ENCODE results near the gene ATXN10.

Gene ATXN10

DNA sequence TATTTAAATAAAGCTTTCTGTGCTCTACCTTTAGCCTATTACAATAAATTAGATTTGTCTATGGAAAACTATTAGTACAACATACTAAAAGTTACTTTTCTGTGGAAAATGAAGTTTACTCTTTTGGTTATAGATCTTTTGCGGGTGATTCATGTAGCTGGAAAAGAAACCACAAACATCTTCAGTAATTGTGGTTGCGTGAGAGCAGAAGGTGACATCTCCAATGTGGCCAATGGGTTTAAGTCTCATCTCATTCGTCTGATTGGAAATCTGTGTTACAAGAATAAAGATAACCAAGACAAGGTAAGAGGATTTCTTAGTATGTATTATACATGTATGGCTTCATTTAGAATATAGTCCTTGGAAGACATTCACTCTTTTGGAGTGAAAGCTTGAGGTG, 68.6 kb downstream of the ATXN10 start:
- Histone ChIP-seq H3K4me1 (ENCODE audit: control insufficient read depth, insufficient read depth, low read length) (no peaks in the 10 kb centered on the region), H3K27me3 (ENCODE audit: control insufficient read depth, insufficient read depth, low read length) (no peaks in the 10 kb centered on the region), H3K4me3 (ENCODE audit: low read depth, low read length) (no peak overlapping the region), H3K9me3 (ENCODE audit: control insufficient read depth, insufficient read depth, low read length) (no peaks in the 10 kb centered on the region), H3K27ac (ENCODE audit: low read depth, low read length) (no peak overlapping the region), H3K9ac (ENCODE audit: low read depth, low read length) (no peak overlapping the region), H3K36me3 (ENCODE audit: control insufficient read depth, insufficient read depth, low read length) (peaks cover 82% of the 10 kb centered on the region)

DNA sequence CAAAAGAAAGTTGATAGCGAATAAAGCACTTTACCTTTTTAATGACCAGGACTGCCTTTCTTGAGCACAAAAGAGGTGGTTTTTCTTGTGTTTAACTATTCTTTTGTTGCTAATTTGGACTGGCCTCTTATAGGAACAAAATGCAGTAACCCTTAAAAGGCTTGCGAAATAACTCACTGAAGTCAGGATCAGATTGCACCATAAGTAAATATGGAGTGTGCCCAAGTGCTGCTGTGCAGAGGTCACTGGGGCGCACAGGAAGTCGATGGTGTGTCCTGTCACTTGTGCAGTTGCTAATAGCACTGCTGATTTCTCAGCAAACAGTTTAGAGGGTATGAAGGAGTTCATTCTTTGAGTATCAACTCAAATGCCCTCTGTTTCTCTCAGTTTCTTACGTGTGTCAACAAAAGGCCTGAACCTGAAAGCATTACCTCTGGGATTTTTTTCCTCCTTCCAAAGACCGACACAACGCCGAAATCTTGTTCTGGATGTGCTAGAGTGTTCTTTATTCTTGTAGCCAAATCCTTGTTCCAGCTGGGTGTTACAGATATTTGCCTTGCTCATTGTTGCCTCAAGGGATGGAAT, 71.3 kb downstream of the ATXN10 start:
- Histone ChIP-seq H3K36me3 (ENCODE audit: control insufficient read depth, insufficient read depth, low read length) (peaks cover 64% of the 10 kb centered on the region), H3K9me3 (ENCODE audit: control insufficient read depth, insufficient read depth, low read length) (no peaks in the 10 kb centered on the region), H3K9ac (ENCODE audit: low read depth, low read length) (no peak overlapping the region), H3K27me3 (ENCODE audit: control insufficient read depth, insufficient read depth, low read length) (no peaks in the 10 kb centered on the region), H3K4me3 (ENCODE audit: low read depth, low read length) (no peak overlapping the region), H3K27ac (ENCODE audit: low read depth, low read length) (no peak overlapping the region), H3K4me1 (ENCODE audit: control insufficient read depth, insufficient read depth, low read length) (no peaks in the 10 kb centered on the region)

DNA sequence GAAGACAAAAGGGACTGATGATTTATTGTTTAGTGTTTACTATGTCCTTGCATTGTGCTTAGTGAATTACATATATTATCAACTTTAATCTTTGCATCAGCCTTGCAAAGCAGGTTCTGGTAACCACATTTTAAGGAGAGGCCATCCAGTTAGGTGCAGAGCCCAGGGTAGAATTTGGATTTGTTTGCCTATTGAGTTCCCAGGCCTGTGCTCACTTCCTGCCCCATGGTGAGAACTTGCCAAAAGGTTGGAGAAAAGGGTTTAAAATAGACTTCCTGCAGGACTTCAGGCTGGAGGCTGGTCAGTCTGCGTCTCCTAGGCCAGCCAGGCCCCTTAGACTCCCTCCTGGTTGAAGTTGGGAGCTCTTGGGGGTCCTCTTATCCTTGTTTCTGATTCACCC, 72.1 kb downstream of the ATXN10 start:
- no peak overlapping the region for H3K27ac ChIP-seq (ENCODE audit: low read depth, low read length)
- H3K36me3 ChIP-seq (ENCODE audit: control insufficient read depth, insufficient read depth, low read length), result peaks cover 59% of the 10 kb centered on the region
- H3K27me3 ChIP-seq (ENCODE audit: control insufficient read depth, insufficient read depth, low read length), result no peaks in the 10 kb centered on the region
- no peak overlapping the region for H3K4me3 ChIP-seq (ENCODE audit: low read depth, low read length)
- H3K4me1 ChIP-seq (ENCODE audit: control insufficient read depth, insufficient read depth, low read length), result no peaks in the 10 kb centered on the region
- no peaks in the 10 kb centered on the region for H3K9me3 ChIP-seq (ENCODE audit: control insufficient read depth, insufficient read depth, low read length)
- H3K9ac ChIP-seq (ENCODE audit: low read depth, low read length), result no peak overlapping the region

DNA sequence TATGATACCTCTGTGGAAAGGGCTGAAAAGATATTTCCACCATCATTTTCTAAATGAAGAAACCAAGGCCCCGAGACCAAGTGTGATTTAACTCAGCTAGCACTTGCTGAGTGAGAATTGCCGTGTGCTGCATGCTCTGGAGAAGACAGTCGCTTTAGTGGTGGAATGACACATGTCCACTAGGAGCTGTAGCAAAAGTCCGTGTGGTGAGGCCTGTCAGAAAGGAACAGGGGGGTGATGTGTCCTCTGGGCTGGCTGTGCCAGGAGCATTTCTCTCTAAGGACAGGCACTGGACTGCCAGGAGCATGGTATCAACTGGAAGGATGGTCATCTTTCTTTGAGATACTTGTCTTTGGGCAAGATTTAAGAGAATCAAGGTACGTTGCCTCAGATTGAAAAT, 72.8 kb downstream of the ATXN10 start:
- H3K27ac ChIP-seq (ENCODE audit: low read depth, low read length), result no peak overlapping the region
- no peaks in the 10 kb centered on the region for H3K9me3 ChIP-seq (ENCODE audit: control insufficient read depth, insufficient read depth, low read length)
- H3K4me1 ChIP-seq (ENCODE audit: control insufficient read depth, insufficient read depth, low read length), result no peaks in the 10 kb centered on the region
- peaks cover 57% of the 10 kb centered on the region for H3K36me3 ChIP-seq (ENCODE audit: control insufficient read depth, insufficient read depth, low read length)
- H3K4me3 ChIP-seq (ENCODE audit: low read depth, low read length), result no peak overlapping the region
- no peaks in the 10 kb centered on the region for H3K27me3 ChIP-seq (ENCODE audit: control insufficient read depth, insufficient read depth, low read length)
- H3K9ac ChIP-seq (ENCODE audit: low read depth, low read length), result no peak overlapping the region

DNA sequence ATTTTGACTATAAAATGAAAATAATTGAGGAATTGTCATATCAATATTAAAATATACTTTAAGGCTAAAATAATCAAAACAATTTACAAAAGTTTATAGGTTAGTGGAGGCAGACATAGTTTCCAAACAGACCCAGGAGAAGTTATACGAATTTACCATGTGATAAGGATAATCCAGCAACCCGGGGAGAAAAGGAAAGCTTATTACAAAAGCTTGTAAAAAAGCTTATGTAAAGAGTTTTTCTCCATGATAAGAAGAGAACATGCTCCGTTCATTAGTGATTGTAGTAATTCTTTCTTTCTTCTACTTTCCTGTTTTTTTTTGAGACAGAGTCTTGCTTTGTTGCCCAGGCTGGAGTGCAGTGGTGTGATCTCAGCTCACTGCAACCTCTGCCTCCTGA, 79.0 kb downstream of the ATXN10 start:
- H3K27me3 ChIP-seq (ENCODE audit: control insufficient read depth, insufficient read depth, low read length), result no peaks in the 10 kb centered on the region
- H3K4me3 ChIP-seq (ENCODE audit: low read depth, low read length), result no peak overlapping the region
- no peaks in the 10 kb centered on the region for H3K9me3 ChIP-seq (ENCODE audit: control insufficient read depth, insufficient read depth, low read length)
- H3K27ac ChIP-seq (ENCODE audit: low read depth, low read length), result no peak overlapping the region
- no peaks in the 10 kb centered on the region for H3K4me1 ChIP-seq (ENCODE audit: control insufficient read depth, insufficient read depth, low read length)
- H3K36me3 ChIP-seq (ENCODE audit: control insufficient read depth, insufficient read depth, low read length), result peaks cover 13% of the 10 kb centered on the region
- no peak overlapping the region for H3K9ac ChIP-seq (ENCODE audit: low read depth, low read length)

DNA sequence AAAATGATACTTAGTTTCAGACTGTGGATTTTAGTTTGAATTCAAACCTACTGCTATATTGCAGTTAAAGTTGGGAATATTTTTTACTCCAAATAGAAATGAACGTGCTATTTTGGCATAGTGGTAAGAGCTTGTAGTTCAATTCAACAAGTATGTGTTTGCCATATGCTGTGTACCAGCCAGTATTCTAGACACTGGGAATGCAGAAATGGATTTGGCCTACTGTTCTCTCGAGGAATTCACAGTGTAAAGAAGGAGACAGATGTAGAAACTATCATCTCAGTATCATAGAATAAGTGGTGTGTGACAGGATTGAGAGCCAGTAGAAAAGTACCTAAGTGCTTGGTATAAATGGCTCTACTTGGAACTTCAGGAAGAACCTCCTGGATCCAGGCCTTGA, 80.4 kb downstream of the ATXN10 start:
- Histone ChIP-seq H3K9ac (ENCODE audit: low read depth, low read length) (no peak overlapping the region), H3K27ac (ENCODE audit: low read depth, low read length) (no peak overlapping the region), H3K36me3 (ENCODE audit: control insufficient read depth, insufficient read depth, low read length) (peaks cover 13% of the 10 kb centered on the region), H3K9me3 (ENCODE audit: control insufficient read depth, insufficient read depth, low read length) (no peaks in the 10 kb centered on the region), H3K4me3 (ENCODE audit: low read depth, low read length) (no peak overlapping the region), H3K4me1 (ENCODE audit: control insufficient read depth, insufficient read depth, low read length) (peaks cover 4% of the 10 kb centered on the region), H3K27me3 (ENCODE audit: control insufficient read depth, insufficient read depth, low read length) (no peaks in the 10 kb centered on the region)

DNA sequence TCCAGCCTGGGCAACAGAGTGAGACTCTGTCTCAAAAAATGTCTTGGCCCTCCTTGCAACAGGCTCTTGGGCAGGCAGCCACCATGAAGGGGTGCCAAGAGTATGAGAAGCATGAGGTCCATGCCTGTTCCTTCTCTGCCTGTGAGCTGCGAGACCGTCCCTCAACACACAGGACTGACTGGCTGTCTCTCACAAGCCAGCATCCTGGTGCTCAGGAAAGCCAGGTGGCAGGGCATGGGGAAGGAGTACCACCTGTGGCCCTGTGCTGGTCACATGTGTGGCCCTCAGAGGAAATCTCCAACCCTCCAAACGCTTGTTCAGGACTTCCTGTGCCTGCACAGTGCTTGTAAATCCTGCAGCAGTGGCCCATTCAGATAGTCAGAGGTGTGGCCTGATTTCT, 83.2 kb downstream of the ATXN10 start:
- H3K4me3 ChIP-seq (ENCODE audit: low read depth, low read length), result no peak overlapping the region
- no peaks in the 10 kb centered on the region for H3K9me3 ChIP-seq (ENCODE audit: control insufficient read depth, insufficient read depth, low read length)
- H3K27me3 ChIP-seq (ENCODE audit: control insufficient read depth, insufficient read depth, low read length), result no peaks in the 10 kb centered on the region
- peaks cover 10% of the 10 kb centered on the region; the same call in 1 of the 2 replicates for H3K36me3 ChIP-seq (ENCODE audit: control insufficient read depth, insufficient read depth, low read length)
- no peak overlapping the region for H3K27ac ChIP-seq (ENCODE audit: low read depth, low read length)
- H3K4me1 ChIP-seq (ENCODE audit: control insufficient read depth, insufficient read depth, low read length), result peaks cover 4% of the 10 kb centered on the region
- no peak overlapping the region for H3K9ac ChIP-seq (ENCODE audit: low read depth, low read length)

DNA sequence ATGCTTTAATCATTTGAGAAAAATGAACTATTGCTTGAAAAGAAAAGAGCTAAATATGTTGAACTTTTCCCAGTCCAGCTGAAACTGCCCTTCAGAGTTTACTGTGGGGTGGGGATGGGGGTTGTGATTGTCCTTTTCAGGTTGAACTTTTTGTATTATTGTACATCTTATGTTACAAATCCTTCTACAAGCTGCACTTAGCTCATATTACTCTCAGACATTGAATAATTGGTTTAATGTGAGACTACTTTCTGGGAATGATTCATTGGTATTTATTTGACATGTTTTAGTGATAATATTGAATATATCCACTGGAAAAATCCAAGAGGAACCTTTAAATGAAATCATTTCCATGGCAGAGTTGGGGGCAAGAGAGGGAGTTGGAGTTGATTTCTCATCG, 84.9 kb downstream of the ATXN10 start:
- Histone ChIP-seq H3K27ac (ENCODE audit: low read depth, low read length) (peak overlapping the region; percentile 63), H3K9ac (ENCODE audit: low read depth, low read length) (no peak overlapping the region), H3K36me3 (ENCODE audit: control insufficient read depth, insufficient read depth, low read length) (peaks cover 10% of the 10 kb centered on the region; the same call in 1 of the 2 replicates), H3K27me3 (ENCODE audit: control insufficient read depth, insufficient read depth, low read length) (no peaks in the 10 kb centered on the region), H3K9me3 (ENCODE audit: control insufficient read depth, insufficient read depth, low read length) (no peaks in the 10 kb centered on the region; the same call in 1 of the 2 replicates), H3K4me1 (ENCODE audit: control insufficient read depth, insufficient read depth, low read length) (peaks cover 4% of the 10 kb centered on the region), H3K4me3 (ENCODE audit: low read depth, low read length) (no peak overlapping the region)

DNA sequence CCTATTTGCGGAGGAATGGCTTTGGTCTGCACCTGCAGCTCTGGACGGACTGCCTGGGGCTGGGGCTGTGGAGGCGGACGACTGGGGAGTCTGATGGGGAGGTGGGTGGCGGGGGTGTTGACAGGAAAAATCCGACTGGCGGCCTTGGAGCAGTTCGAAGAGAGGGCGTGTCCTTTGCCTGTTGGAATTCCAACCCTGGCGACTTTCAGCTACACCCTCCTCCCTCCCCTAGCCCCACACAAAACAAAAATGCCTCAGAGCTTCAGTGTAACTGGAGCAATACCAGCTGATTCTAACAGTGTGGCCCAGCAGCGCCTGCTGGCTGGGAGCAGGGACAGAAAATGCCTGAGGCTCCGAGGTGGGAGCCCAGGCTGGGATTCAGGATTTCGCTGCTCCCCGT, 85.4 kb downstream of the ATXN10 start:
- peaks cover 7% of the 10 kb centered on the region for H3K4me1 ChIP-seq (ENCODE audit: control insufficient read depth, insufficient read depth, low read length)
- peaks cover 10% of the 10 kb centered on the region; the same call in 1 of the 2 replicates for H3K36me3 ChIP-seq (ENCODE audit: control insufficient read depth, insufficient read depth, low read length)
- H3K9me3 ChIP-seq (ENCODE audit: control insufficient read depth, insufficient read depth, low read length), result no peaks in the 10 kb centered on the region; the same call in 1 of the 2 replicates
- no peak overlapping the region for H3K9ac ChIP-seq (ENCODE audit: low read depth, low read length)
- H3K27me3 ChIP-seq (ENCODE audit: control insufficient read depth, insufficient read depth, low read length), result no peaks in the 10 kb centered on the region
- peak overlapping the region; percentile 63 for H3K27ac ChIP-seq (ENCODE audit: low read depth, low read length)
- H3K4me3 ChIP-seq (ENCODE audit: low read depth, low read length), result no peak overlapping the region

DNA sequence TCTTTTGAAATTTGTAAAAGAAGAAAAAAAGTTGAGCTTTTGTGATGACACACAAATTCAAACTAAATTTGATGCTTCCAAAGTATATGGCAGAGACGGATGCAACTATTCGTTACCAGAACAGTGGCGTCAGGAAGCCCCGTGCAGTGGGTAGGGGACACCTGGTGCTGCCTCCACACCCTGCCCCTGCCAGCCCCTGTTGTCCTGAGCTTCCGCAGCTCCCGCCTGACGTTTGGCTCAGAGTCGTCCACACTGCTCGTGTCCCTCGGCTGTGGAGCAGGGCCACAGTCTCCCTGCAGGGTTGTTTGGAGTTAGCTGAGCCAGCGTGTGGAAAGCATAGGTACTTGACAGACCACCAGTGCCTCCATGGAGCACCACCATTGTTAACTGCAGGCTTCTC, 86.3 kb downstream of the ATXN10 start:
- Histone ChIP-seq H3K27ac (ENCODE audit: low read depth, low read length) (no peak overlapping the region), H3K9me3 (ENCODE audit: control insufficient read depth, insufficient read depth, low read length) (no peaks in the 10 kb centered on the region; the same call in 1 of the 2 replicates), H3K4me1 (ENCODE audit: control insufficient read depth, insufficient read depth, low read length) (peaks cover 16% of the 10 kb centered on the region), H3K36me3 (ENCODE audit: control insufficient read depth, insufficient read depth, low read length) (peaks cover 10% of the 10 kb centered on the region; the same call in 1 of the 2 replicates), H3K27me3 (ENCODE audit: control insufficient read depth, insufficient read depth, low read length) (no peaks in the 10 kb centered on the region), H3K4me3 (ENCODE audit: low read depth, low read length) (no peak overlapping the region), H3K9ac (ENCODE audit: low read depth, low read length) (no peak overlapping the region)

DNA sequence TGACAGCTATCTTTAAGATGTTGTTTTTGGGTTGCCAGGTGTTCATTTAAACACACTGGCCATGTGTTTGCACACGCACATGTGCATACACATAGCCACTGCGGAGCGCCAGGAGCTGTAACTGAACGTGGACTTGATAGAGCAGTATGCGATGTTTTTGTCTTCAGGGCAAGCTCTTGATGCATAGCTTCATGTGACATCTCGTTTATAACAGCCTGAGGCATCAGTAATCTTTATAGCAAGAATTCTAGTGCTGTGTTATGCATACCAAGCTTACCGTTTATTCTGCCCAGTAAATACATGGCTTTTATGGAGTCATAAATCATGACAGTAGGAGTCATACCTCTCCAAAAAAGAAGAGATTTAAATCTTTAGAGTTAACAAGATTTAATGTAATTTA, 87.0 kb downstream of the ATXN10 start:
- peaks cover 22% of the 10 kb centered on the region for H3K4me1 ChIP-seq (ENCODE audit: control insufficient read depth, insufficient read depth, low read length)
- no peak overlapping the region for H3K4me3 ChIP-seq (ENCODE audit: low read depth, low read length)
- no peaks in the 10 kb centered on the region for H3K27me3 ChIP-seq (ENCODE audit: control insufficient read depth, insufficient read depth, low read length)
- H3K27ac ChIP-seq (ENCODE audit: low read depth, low read length), result no peak overlapping the region
- H3K9me3 ChIP-seq (ENCODE audit: control insufficient read depth, insufficient read depth, low read length), result no peaks in the 10 kb centered on the region; the same call in 1 of the 2 replicates
- peaks cover 10% of the 10 kb centered on the region; the same call in 1 of the 2 replicates for H3K36me3 ChIP-seq (ENCODE audit: control insufficient read depth, insufficient read depth, low read length)
- H3K9ac ChIP-seq (ENCODE audit: low read depth, low read length), result no peak overlapping the region
